Measurements from ENCODE around the gene OXLD1.

Gene OXLD1

DNA sequence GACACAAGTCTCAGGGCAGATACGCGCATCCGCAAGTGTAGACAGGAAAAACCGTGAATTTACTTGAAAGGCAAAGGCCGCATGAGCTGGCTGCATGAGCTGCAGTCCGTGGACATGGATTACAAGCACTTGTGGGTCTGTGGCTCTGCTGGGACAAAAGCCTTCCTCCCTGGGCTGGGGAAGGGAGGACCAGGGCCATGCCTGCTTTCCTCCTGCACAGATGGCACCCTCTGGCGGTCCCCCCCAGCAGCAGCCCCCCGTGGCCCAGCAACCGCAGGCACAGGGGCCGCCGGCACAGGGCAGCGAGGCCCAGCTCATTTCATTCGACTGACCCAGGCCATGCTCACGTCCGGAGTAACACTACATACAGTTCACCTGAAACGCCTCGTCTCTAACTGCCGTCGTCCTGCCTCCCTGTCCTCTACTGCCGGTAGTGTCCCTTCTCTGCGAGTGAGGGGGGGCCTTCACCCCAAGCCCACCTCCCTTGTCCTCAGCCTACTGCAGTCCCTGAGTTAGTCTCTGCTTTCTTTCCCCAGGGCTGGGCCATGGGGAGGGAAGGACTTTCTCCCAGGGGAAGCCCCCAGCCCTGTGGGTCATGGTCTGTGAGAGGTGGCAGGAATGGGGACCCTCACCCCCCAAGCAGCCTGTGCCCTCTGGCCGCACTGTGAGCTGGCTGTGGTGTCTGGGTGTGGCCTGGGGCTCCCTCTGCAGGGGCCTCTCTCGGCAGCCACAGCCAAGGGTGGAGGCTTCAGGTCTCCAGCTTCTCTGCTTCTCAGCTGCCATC is 35.1 kb upstream of the OXLD1 start:
- no peak for DNase-seq (ENCODE audit: low read depth)

DNA sequence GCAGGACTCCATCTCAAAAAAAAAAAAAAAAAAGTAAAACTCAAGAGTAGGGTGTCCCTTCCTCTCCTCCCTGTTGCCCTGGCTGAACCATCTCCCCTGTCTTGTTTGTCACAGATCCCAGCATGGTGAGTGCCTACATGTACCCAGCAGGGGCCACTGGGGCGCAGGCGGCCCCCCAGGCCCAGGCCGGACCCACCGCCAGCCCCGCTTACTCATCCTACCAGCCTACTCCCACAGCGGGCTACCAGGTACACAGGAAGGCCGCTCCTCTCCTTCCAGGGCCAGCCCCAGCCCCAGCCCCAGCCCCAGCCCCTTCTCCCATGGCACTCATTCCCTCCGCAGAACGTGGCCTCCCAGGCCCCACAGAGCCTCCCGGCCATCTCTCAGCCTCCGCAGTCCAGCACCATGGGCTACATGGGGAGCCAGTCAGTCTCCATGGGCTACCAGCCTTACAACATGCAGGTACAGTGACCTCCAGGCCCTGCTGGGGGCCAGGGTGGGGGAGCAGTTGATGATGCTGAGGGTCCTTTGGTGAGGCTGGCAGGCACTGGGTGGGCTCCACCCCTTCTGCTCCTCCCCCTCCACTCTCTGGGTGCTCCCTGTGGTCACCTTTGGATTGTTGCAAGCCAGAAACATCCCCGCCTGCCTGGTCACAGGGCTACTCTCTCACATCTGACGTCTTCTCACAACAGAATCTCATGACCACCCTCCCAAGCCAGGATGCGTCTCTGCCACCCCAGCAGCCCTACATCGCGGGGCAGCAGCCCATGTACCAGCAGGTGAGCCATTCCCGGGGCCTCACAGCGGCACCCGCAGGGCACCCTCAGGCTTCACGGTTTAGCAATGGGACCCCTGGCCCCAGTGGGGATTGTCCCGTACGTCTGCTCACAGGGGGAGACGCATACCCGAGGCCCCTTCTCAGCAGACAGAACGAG is 34.2 kb upstream of the OXLD1 start:
- DNase-seq (ENCODE audit: low read depth), result no peak

DNA sequence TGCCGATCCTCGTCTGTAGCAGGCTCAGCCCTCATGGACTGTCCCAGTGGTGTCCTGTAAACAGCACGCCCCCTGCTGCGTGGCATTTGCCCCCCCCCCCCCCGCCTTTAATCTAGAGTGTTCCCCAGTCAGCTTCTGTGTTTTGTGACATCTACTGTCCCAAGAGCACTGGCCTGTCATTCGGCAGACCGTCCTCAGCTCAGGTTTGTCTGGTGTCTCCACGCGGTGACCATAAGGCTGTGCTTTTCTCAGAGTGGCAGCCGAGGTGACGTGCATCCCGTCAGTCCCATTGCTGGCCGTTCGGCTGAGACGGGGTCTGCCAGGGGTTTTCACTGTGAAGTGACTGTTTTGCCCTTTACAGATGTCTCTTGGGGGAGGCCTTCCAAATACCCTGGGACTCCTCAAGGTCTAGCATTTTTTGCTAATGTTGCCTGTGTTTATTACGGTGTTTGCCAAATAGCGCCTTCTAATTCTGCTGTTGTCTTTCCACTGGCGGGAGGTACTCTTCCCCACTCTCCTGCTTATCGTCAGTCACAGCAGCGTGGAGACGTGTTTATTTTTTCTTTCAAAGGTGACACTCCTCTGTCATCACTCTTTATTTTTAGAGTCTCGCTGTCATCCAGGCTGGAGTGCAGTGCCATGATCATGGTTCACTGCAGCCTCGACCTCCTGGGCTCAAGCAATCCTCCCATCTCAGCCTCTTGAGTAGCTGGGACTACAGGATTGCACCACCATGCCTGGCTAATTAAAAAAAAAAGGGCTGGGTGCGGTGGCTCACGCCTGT is 31.0 kb upstream of the OXLD1 start:
- DNase-seq (ENCODE audit: low read depth), result no peak

DNA sequence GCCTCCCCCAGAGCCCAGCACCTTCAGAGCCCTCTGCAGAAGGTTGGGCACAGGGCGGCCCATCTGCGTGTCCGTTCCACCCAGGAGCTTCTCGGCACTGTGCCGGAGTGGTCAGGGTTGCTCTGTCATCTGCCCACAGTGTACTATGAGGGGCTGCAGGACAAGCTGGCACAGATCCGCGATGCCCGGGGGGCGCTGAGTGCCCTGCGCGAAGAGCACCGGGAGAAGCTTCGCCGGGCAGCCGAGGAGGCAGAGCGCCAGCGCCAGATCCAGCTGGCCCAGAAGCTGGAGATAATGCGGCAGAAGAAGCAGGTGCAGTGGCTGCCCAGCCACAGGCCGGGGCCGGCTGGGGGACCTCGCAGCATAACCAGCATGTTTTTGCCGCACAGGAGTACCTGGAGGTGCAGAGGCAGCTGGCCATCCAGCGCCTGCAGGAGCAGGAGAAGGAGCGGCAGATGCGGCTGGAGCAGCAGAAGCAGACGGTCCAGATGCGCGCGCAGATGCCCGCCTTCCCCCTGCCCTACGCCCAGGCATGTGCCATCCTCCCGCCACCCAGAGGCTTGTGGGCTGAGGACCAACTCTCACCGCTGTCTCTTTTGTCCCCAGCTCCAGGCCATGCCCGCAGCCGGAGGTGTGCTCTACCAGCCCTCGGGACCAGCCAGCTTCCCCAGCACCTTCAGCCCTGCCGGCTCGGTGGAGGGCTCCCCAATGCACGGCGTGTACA is 30.0 kb upstream of the OXLD1 start:
- DNase-seq (ENCODE audit: low read depth), result no peak

DNA sequence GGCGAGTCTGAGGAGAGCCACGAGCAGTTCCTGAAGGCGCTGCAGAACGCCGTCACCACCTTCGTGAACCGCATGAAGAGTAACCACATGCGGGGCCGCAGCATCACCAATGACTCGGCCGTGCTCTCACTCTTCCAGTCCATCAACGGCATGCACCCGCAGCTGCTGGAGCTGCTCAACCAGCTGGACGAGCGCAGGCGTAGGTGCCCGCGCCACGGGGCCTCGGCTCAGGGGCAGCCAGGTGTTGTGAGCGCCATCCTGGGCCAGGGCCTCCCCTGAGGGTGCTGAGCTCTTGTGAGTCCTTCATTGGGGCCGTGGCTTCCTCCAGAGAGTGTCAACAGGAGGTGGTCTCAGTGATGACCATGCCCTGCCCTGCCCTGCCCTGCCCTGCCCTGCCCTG is 29.4 kb upstream of the OXLD1 start:
- no peak for DNase-seq (ENCODE audit: low read depth)

DNA sequence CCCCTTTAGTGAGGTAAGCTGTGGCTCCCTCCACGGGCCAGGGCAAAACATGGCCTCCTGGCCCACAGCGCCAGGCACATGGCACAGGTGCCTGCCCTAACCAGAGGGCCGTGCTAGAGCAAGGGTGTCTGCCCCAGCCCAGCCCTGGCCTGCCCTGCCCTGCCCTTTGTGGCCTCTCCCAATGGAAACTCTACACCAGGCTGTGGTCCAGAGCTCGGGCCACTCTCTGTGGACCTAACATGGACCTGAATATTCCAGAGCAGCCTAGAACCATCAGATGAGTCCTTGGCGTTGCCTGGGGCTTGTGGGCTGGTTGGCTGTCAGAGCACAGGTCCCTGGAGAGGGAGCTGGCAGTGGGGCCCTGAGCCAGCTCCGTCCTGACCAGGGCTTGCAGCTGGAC is 28.8 kb upstream of the OXLD1 start:
- no peak for DNase-seq (ENCODE audit: low read depth)

DNA sequence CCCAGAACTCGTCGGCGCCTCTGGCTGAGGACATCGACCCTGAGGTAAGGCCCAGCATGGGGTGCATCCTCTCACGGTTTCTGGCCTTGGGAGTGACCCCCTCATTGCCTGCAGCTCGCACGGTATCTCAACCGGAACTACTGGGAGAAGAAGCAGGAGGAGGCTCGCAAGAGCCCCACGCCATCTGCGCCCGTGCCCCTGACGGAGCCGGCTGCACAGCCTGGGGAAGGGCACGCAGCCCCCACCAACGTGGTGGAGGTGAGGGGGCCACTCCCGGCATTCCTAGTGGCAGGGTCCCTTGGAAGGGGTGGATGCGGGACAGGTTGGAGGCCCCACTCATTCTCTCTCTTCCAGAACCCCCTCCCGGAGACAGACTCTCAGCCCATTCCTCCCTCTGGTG is 28.4 kb upstream of the OXLD1 start:
- no peak for DNase-seq (ENCODE audit: low read depth)

DNA sequence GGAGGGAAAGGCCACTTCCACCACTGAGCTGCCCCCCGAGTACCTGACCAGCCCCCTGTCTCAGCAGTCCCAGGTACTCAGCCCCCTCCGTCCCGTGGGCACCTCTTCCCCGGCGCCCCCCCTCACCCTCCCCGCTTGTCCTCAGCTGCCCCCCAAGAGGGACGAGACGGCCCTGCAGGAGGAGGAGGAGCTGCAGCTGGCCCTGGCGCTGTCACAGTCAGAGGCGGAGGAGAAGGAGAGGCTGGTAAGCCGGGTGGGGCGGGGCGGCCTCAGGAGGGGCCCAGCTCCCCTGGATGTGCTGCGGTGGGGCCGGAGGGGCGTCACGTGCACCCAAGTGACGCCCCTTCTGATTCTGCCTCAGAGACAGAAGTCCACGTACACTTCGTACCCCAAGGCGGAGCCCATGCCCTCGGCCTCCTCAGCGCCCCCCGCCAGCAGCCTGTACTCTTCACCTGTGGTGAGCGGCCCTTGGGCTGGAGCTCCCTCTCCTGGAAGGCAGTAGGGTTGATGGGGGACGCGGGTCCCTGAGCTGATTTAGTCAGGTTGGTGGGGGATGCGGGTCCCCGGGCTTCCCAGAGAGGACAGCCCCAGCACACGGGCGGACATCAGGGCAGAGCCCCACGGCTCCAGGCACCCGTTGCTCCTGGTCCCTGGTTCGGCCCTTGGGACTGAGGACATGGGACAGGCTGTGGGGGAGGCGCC is 27.3 kb upstream of the OXLD1 start:
- no peak for DNase-seq (ENCODE audit: low read depth)

DNA sequence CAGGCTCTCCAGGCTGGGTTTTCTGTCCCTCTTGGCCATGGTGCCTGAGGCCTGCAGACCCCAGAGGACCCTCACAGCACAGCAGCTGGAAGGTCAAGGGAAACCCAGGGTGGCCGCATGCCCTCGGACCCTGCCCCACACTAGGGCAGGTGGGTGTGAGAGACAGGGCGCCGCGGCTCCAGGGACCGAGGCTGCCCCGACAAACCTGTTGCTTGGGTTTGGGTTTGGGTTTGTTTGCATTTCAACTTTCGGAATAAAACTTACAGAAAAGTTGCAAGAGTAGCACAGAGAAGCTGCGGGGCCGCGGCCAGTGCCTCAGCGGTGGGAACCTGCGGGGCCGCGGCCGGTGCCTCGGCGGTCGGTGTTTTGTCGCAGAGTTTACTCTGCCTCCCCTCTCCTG is 25.2 kb upstream of the OXLD1 start:
- DNase-seq (ENCODE audit: low read depth), result no peak

DNA sequence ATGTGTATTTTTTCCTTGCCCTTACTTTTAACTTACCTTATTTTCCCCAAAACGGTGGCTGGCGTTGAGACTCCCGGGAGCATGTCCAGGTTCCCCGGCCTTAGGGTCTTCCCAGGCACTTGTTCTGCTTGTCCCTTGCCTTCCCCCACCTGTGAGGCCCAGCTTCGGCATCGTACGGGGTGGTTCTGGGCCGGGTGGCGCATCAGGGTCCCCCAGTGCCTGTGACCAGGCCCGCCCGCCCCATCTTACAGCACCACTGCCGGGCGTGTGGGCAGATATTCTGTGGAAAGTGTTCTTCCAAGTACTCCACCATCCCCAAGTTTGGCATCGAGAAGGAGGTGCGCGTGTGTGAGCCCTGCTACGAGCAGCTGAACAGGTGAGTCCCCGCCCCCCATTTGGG is 24.8 kb upstream of the OXLD1 start:
- no peak for DNase-seq (ENCODE audit: low read depth)

DNA sequence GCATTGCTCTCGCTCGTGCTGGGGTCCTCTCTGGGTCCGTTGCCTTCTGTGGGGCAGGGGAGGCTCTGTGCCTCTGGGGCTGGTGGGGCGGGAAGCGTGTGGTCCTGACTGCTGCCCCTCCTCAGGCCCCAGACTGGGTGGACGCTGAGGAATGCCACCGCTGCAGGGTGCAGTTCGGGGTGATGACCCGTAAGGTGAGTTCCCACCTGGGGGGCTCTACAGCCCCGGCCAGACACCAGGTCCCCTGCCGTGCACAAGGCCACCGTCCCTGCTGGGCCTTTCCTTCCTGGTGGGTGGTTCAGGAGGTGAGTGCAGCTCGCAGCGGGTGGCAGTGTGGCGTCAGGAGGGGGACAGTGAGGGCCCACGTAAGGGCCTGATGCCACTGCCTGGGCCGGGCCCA is 24.1 kb upstream of the OXLD1 start:
- DNase-seq (ENCODE audit: low read depth), result no peak

DNA sequence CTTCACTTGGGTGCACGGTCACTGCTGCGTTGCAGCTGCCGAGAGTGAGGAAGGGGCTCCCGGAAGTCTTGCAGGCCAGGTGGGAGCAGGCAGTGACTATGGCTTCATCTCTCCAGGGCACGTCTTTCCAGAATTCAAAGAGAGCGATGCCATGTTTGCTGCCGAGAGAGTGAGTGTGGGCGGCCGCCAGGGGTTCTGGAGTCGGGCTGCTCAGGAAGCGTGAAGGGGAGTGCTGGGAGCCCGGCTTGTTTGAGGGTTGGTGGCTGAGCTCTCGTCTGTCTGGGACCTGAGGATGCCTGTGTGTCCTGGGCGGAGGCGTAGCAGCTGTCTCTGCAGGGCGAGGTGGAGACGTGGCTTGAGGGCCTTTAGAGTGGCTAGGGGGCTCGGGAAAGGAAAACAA is 23.7 kb upstream of the OXLD1 start:
- no peak for DNase-seq (ENCODE audit: low read depth)

DNA sequence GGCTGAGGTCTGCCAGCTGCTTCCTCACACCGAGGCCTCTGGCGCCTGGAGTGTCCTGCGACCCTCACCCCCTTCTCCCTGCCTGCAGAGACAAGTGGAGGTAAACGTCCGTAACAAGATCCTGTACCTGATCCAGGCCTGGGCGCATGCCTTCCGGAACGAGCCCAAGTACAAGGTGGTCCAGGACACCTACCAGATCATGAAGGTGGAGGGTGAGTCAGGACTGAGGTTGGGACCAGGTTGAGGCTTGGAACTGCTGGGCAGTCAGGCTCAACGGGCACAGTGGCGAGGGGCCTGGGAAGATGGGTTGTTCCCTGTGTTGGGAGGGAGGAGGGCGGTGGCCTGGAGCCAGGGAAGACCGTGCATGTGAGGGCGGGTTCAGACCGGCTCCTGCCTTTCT is 22.2 kb upstream of the OXLD1 start:
- no peak for DNase-seq (ENCODE audit: low read depth)

DNA sequence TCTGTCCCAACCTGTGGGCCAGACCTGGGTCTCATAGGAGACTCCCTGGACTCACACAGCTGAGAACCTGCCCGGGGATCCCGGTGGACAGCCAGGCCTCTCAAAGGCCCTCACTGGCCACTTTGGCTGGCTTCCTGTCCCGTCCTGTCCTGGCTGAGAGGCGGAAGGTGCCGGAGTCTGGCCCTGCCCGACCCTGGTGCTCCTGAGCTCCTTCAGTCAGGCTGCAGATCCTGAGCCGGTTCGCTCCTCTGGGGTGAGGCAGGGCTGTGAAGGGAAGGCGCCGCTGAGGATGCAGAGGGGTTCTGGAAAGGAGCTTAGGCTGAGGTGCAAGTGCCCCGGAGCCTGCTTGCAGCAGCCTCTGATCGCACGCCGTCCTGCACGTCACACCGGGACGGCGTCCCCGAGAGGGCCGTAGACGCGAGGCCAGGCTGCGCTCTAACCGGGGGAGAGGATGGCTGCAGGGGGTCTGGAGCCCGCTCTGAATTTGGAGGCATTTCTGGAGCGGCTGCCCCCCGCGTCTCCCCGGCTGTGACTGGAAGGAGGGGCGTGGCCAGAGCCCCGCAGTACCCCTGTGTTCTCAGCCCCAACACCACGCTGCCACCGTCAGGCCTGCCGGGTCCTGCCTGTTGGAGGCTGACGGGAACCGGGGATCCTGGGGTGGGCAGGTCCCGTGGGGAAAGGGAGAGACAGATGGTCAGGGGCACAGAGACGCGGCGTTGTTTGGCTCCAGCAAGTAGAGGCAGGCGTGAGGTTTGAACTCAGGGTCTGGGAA is 21.6 kb upstream of the OXLD1 start:
- DNase-seq (ENCODE audit: low read depth), result no peak

DNA sequence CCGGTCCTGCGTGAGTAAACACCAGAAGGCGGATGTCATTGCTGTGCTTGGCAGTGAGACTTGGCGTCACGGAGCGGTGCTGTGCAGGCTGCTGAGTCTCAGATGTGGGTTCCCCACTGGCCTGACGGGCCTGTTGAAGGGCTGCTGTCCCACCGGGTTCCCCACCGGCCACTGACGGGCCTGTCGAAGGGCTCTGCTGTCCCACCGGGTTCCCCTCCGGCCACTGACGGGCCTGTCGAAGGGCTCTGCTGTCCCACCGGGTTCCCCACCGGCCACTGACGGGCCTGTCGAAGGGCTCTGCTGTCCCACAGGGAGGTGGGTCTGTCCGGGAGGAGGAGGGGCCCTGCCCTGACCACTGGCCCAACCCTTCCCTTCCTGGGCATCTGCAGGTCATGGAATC is 20.2 kb upstream of the OXLD1 start:
- no peak for DNase-seq (ENCODE audit: low read depth)

DNA sequence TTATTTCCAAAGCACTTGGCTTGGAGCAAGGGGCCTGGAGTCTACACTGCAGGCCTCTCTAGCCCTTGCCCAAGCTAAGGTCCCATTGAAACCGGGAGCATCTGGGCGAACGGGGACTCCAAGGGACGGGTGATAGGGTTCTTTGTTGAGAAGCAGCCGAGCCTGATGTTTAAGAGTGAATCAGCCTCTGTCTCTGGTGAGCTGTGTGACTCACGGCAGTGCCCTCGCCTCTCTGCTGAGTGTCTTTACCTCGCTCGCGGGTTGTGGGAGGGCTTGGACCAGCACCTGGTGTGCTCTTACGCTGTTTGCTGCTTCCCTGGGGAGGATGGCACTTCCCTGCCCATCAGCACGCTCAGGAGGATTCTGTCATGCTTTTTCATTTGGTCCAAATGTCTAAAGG is 18.7 kb upstream of the OXLD1 start:
- peak; percentile 69 for DNase-seq (ENCODE audit: low read depth)

DNA sequence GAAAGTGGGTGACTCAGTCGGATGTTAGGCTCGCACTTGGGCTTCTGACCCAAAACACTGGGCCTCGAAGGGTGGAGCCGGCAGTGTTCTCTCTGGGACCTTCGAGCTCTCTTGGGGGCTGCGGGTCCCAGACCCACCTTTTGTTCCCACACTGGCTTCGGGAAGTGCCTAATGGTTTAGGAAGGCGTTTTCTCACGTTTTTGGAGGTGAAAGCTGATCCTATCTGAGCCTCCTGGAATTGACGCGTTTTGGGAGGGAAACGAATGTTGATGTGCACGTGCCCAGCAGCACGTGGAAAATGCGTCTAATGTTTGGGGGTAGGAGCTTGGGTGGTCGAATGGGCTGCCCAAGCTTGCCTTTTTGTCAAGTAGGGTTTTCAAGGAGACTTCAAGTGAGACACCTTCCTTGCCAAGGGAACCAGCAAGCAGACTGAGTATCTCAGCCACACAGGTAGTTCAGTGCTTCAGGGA is 18.1 kb upstream of the OXLD1 start:
- peak; percentile 63 for DNase-seq (ENCODE audit: low read depth)

DNA sequence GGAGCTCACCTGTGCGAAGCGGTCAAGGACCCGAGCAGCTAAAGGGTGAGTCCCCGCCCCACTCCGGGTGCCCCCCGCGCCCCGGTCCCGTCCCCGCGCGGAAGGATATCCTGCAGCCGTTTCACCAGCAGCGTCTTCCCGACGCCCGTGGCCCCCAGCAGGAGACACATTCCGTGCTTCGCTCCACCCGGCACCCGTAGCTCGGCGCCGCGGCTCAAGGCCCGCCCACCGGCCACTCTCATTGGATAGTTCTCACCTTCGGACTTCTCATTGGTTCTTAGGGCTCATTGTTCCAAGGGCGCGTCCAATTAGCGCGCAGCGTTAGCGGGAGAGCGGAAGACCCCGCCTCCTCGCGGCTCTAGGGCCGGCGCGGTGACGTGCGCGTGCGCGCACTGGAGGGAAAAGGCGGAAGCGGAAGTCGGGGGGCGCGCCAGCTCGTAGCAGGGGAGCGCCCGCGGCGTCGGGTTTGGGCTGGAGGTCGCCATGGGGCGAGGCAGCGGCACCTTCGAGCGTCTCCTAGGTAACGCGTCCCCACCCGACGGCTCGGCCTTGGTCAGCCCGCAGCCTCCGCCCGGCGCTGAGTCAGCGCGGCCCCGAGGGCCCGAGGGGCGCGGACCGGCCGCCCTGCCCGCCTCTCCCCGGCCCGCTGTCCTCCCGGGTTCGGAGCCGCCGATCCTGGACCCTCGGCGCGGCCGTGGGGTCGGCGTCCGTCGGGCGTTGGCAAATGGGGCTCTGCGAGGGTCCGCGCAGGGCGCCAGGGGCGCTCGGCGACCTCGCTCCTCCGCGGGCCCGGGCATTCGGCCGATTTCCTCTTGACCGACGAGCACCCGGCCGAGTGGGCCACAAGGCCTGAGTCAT is 17.4 kb upstream of the OXLD1 start, which contains the start of the genes ARL16 and HGS:
TSS of gene ARL16 (minus strand) at position 214 of the 858 bp plus-strand sequence. CDS start at position 170, 44 bp downstream.
TSS of gene HGS (plus strand) at position 428 of the 858 bp plus-strand sequence. CDS start at position 484, 56 bp downstream.
- DNase-seq (ENCODE audit: low read depth), result peak; percentile 99

DNA sequence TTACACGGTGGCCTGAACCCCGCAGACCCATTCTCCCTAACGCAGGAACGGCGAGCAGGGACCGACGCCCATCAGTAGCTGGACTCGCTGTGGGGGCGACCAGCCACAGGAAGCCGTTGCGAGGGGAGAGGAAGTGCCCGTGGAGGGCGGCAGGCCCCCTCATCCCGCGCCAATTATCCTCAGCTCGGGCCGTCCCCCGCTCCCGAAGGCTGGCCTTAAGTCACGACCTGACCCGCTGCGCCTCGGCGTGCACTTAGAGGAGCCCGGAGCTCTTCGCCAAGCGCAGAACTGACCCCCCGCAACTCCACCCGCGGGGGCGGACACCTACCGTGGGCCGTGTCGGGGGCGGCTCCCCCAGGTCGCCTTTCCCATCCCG is 16.8 kb upstream of the OXLD1 start:
- no peak for DNase-seq (ENCODE audit: low read depth)

Measured in HS-5 (cell line).